ENCODE data around the gene ZFP2.
"Not testable (repeated sequence)": the region's sequence is repeated elsewhere in the genome, so short reads cannot be mapped to it uniquely, and the experiment has no call there.

Gene ZFP2

GRCh38 chr5:178861627-178862026 lies 34.1 kb upstream of the ZFP2 start:
- WGBS (ENCODE audit: insufficient coverage) = 94% methylated on average over 3 of the region's 8 CpGs
- ChIA-PET CTCF (no interaction called here), POLR2A (no interaction called here)
- DNase-seq = no peak
- Histone ChIP-seq H3K27me3 (replicated peaks in 2 of 5; ENCODE audit: control insufficient read depth in 4 of 5, insufficient read depth in 5 of 5, low read length in 4 of 5) (no peaks in the 10 kb centered on the region), H3K4me1 (ENCODE audit: control extremely low read depth in 1 of 4, control insufficient read depth in 4 of 4, insufficient read depth in 4 of 4, low read length in 3 of 4) (peaks cover 0 to 7% (median 1%) of the 10 kb centered on the region in 4 experiments), H3K36me3 (ENCODE audit: control insufficient read depth in 4 of 4, insufficient read depth in 4 of 4, low read length in 3 of 4) (peaks cover 18 to 48% (median 42%) of the 10 kb centered on the region in 4 experiments), H3K9me3 (ENCODE audit: control extremely low read depth in 1 of 5, control insufficient read depth in 4 of 5, insufficient read depth in 2 of 5, low read depth in 1 of 5, low read length in 4 of 5) (peaks cover 1 to 41% (median 26%) of the 10 kb centered on the region in 5 experiments), H3K4me3 (ENCODE audit: control insufficient read depth in 1 of 7, extremely low read depth in 1 of 7, insufficient read depth in 4 of 7, low read depth in 2 of 7, low read length in 6 of 7) (peak overlapping the region in 1 of 7 experiments; percentile 3), H3K27ac (ENCODE audit: insufficient read depth in 1 of 2, low read depth in 1 of 2, low read length in 2 of 2, poor library complexity in 1 of 2, severe bottlenecking in 2 of 2) (no peak overlapping the region)

GRCh38 chr5:178866946-178867345 lies 28.8 kb upstream of the ZFP2 start:
- ChIA-PET CTCF (no interaction called here), POLR2A (no interaction called here)
- Histone ChIP-seq H3K27ac (ENCODE audit: insufficient read depth in 1 of 2, low read depth in 1 of 2, low read length in 2 of 2, poor library complexity in 1 of 2, severe bottlenecking in 2 of 2) (no peak overlapping the region), H3K27me3 (replicated peaks in 2 of 5; ENCODE audit: control insufficient read depth in 4 of 5, insufficient read depth in 5 of 5, low read length in 4 of 5) (no peaks in the 10 kb centered on the region), H3K9me3 (ENCODE audit: control extremely low read depth in 1 of 5, control insufficient read depth in 4 of 5, insufficient read depth in 2 of 5, low read depth in 1 of 5, low read length in 4 of 5) (peaks cover 1 to 77% (median 57%) of the 10 kb centered on the region in 5 experiments), H3K36me3 (ENCODE audit: control insufficient read depth in 4 of 4, insufficient read depth in 4 of 4, low read length in 3 of 4) (peaks cover 22 to 94% (median 81%) of the 10 kb centered on the region in 4 experiments), H3K4me1 (ENCODE audit: control extremely low read depth in 1 of 4, control insufficient read depth in 4 of 4, insufficient read depth in 4 of 4, low read length in 3 of 4) (no peaks in the 10 kb centered on the region), H3K4me3 (ENCODE audit: control insufficient read depth in 1 of 7, extremely low read depth in 1 of 7, insufficient read depth in 4 of 7, low read depth in 2 of 7, low read length in 6 of 7) (no peak overlapping the region)
- WGBS (ENCODE audit: insufficient coverage) = 100% methylated on average over 2 of the region's 4 CpGs
- DNase-seq = no peak

GRCh38 chr5:178869577-178869976 lies 26.1 kb upstream of the ZFP2 start:
- Histone ChIP-seq H3K9me3 (ENCODE audit: control extremely low read depth in 1 of 5, control insufficient read depth in 4 of 5, insufficient read depth in 2 of 5, low read depth in 1 of 5, low read length in 4 of 5) (peaks cover 4 to 89% (median 58%) of the 10 kb centered on the region in 5 experiments), H3K27me3 (replicated peaks in 2 of 5; ENCODE audit: control insufficient read depth in 4 of 5, insufficient read depth in 5 of 5, low read length in 4 of 5) (no peaks in the 10 kb centered on the region), H3K4me1 (ENCODE audit: control extremely low read depth in 1 of 4, control insufficient read depth in 4 of 4, insufficient read depth in 4 of 4, low read length in 3 of 4) (no peaks in the 10 kb centered on the region), H3K4me3 (ENCODE audit: control insufficient read depth in 1 of 7, extremely low read depth in 1 of 7, insufficient read depth in 4 of 7, low read depth in 2 of 7, low read length in 6 of 7) (no peak overlapping the region), H3K27ac (ENCODE audit: insufficient read depth in 1 of 2, low read depth in 1 of 2, low read length in 2 of 2, poor library complexity in 1 of 2, severe bottlenecking in 2 of 2) (no peak overlapping the region), H3K36me3 (ENCODE audit: control insufficient read depth in 4 of 4, insufficient read depth in 4 of 4, low read length in 3 of 4) (peaks cover 26 to 96% (median 78%) of the 10 kb centered on the region in 4 experiments)
- POLR2A ChIA-PET = no interaction called here
- no peak for DNase-seq
- 94% methylated on average over 8 of the region's 8 CpGs for WGBS (ENCODE audit: insufficient coverage)
- CTCF ChIA-PET = no interaction called here

GRCh38 chr5:178870411-178870810 lies 25.3 kb upstream of the ZFP2 start:
- POLR2A ChIA-PET = no interaction called here
- DNase-seq = no peak
- CTCF ChIA-PET = no interaction called here
- H3K9me3 ChIP-seq (ENCODE audit: control extremely low read depth in 1 of 5, control insufficient read depth in 4 of 5, insufficient read depth in 2 of 5, low read depth in 1 of 5, low read length in 4 of 5) = peaks cover 4 to 91% (median 60%) of the 10 kb centered on the region in 5 experiments
- 89% methylated on average over 7 of the region's 8 CpGs for WGBS (ENCODE audit: insufficient coverage)
- H3K4me3 ChIP-seq (ENCODE audit: control insufficient read depth in 1 of 7, extremely low read depth in 1 of 7, insufficient read depth in 4 of 7, low read depth in 2 of 7, low read length in 6 of 7) = no peak overlapping the region
- H3K27ac ChIP-seq (ENCODE audit: insufficient read depth in 1 of 2, low read depth in 1 of 2, low read length in 2 of 2, poor library complexity in 1 of 2, severe bottlenecking in 2 of 2) = no peak overlapping the region
- H3K4me1 ChIP-seq (ENCODE audit: control extremely low read depth in 1 of 4, control insufficient read depth in 4 of 4, insufficient read depth in 4 of 4, low read length in 3 of 4) = no peaks in the 10 kb centered on the region
- H3K36me3 ChIP-seq (ENCODE audit: control insufficient read depth in 4 of 4, insufficient read depth in 4 of 4, low read length in 3 of 4) = peaks cover 29 to 97% (median 80%) of the 10 kb centered on the region in 4 experiments
- H3K27me3 ChIP-seq (replicated peaks in 2 of 5; ENCODE audit: control insufficient read depth in 4 of 5, insufficient read depth in 5 of 5, low read length in 4 of 5) = no peaks in the 10 kb centered on the region

- Histone ChIP-seq H3K9me3 (ENCODE audit: control extremely low read depth in 1 of 5, control insufficient read depth in 4 of 5, insufficient read depth in 2 of 5, low read depth in 1 of 5, low read length in 4 of 5) (peaks cover 3 to 91% (median 61%) of the 10 kb centered on the region in 5 experiments), H3K27ac (ENCODE audit: insufficient read depth in 1 of 2, low read depth in 1 of 2, low read length in 2 of 2, poor library complexity in 1 of 2, severe bottlenecking in 2 of 2) (no peak overlapping the region), H3K36me3 (ENCODE audit: control insufficient read depth in 4 of 4, insufficient read depth in 4 of 4, low read length in 3 of 4) (peaks cover 26 to 97% (median 75%) of the 10 kb centered on the region in 4 experiments), H3K4me1 (ENCODE audit: control extremely low read depth in 1 of 4, control insufficient read depth in 4 of 4, insufficient read depth in 4 of 4, low read length in 3 of 4) (no peaks in the 10 kb centered on the region), H3K27me3 (replicated peaks in 2 of 5; ENCODE audit: control insufficient read depth in 4 of 5, insufficient read depth in 5 of 5, low read length in 4 of 5) (no peaks in the 10 kb centered on the region), H3K4me3 (ENCODE audit: control insufficient read depth in 1 of 7, extremely low read depth in 1 of 7, insufficient read depth in 4 of 7, low read depth in 2 of 7, low read length in 6 of 7) (no peak overlapping the region)
- CTCF ChIA-PET = no interaction called here
- peak in 1 of 3 donors; percentile 26 for DNase-seq
- POLR2A ChIA-PET = no interaction called here
- no CpG with 5 or more reads among the region's 1 CpG for WGBS (ENCODE audit: insufficient coverage)
These were observed 23.4 kb upstream of the ZFP2 start for GRCh38 chr5:178872302-178872701.

- H3K27ac ChIP-seq (ENCODE audit: insufficient read depth in 1 of 2, low read depth in 1 of 2, low read length in 2 of 2, poor library complexity in 1 of 2, severe bottlenecking in 2 of 2); H3K4me1 ChIP-seq (ENCODE audit: control extremely low read depth in 1 of 4, control insufficient read depth in 4 of 4, insufficient read depth in 4 of 4, low read length in 3 of 4); CTCF ChIA-PET; DNase-seq; H3K27me3 ChIP-seq (replicated peaks in 2 of 5; ENCODE audit: control insufficient read depth in 4 of 5, insufficient read depth in 5 of 5, low read length in 4 of 5); POLR2A ChIA-PET: not testable (repeated sequence)
- peak overlapping the region in 1 of 7 experiments; percentile 5 for H3K4me3 ChIP-seq (ENCODE audit: control insufficient read depth in 1 of 7, extremely low read depth in 1 of 7, insufficient read depth in 4 of 7, low read depth in 2 of 7, low read length in 6 of 7)
- peaks cover 12 to 90% (median 51%) of the 10 kb centered on the region in 5 experiments for H3K9me3 ChIP-seq (ENCODE audit: control extremely low read depth in 1 of 5, control insufficient read depth in 4 of 5, insufficient read depth in 2 of 5, low read depth in 1 of 5, low read length in 4 of 5)
- no CpG with 5 or more reads among the region's 4 CpGs for WGBS (ENCODE audit: insufficient coverage)
- peaks cover 30 to 89% (median 62%) of the 10 kb centered on the region in 4 experiments for H3K36me3 ChIP-seq (ENCODE audit: control insufficient read depth in 4 of 4, insufficient read depth in 4 of 4, low read length in 3 of 4)
These were observed 12.5 kb upstream of the ZFP2 start for GRCh38 chr5:178883115-178883694.

GRCh38 chr5:178883815-178884430 lies 11.8 kb upstream of the ZFP2 start:
- H3K9me3 ChIP-seq (ENCODE audit: control extremely low read depth in 1 of 5, control insufficient read depth in 4 of 5, insufficient read depth in 2 of 5, low read depth in 1 of 5, low read length in 4 of 5) = peaks cover 15 to 89% (median 50%) of the 10 kb centered on the region in 5 experiments
- H3K4me3 ChIP-seq (ENCODE audit: control insufficient read depth in 1 of 7, extremely low read depth in 1 of 7, insufficient read depth in 4 of 7, low read depth in 2 of 7, low read length in 6 of 7) = no peak overlapping the region
- DNase-seq = no peak
- WGBS (ENCODE audit: insufficient coverage) = no CpG with 5 or more reads among the region's 6 CpGs
- H3K4me1 ChIP-seq (ENCODE audit: control extremely low read depth in 1 of 4, control insufficient read depth in 4 of 4, insufficient read depth in 4 of 4, low read length in 3 of 4) = no peaks in the 10 kb centered on the region
- H3K27me3 ChIP-seq (replicated peaks in 2 of 5; ENCODE audit: control insufficient read depth in 4 of 5, insufficient read depth in 5 of 5, low read length in 4 of 5) = no peaks in the 10 kb centered on the region
- POLR2A ChIA-PET = no interaction called here
- H3K36me3 ChIP-seq (ENCODE audit: control insufficient read depth in 4 of 4, insufficient read depth in 4 of 4, low read length in 3 of 4) = peaks cover 33 to 90% (median 63%) of the 10 kb centered on the region in 4 experiments
- H3K27ac ChIP-seq (ENCODE audit: insufficient read depth in 1 of 2, low read depth in 1 of 2, low read length in 2 of 2, poor library complexity in 1 of 2, severe bottlenecking in 2 of 2) = no peak overlapping the region
- CTCF ChIA-PET = no interaction called here

Data from common myeloid progenitor, CD34-positive (primary cell).